Stimulated activated CD4-positive, alpha-beta T cell treated with anti-CD3 and anti-CD28 coated beads, Interleukin-12 subunit alpha, Interleukin-12 subunit beta, amount 100 ng/mL, for 48 hours (primary cell): ENCODE data around the gene PIEZO1.

ENCODE experiments used
- DNase-seq, 3 donors: peaks; one replicate each; pipeline ENCODE4 v3.0.0-alpha.2; 2020; ENCODE audit warnings: low read depth in 2 of 3, low spot score in 1 of 3

The PIEZO1 gene

GRCh38 chr16:88721815-88722755 is 62.9 kb downstream of the PIEZO1 start:
- DNase-seq = no peak

GRCh38 chr16:88721236-88721635 is 63.8 kb downstream of the PIEZO1 start:
- DNase-seq = no peak

- DNase-seq = no peak
These were observed 64.5 kb downstream of the PIEZO1 start for GRCh38 chr16:88720396-88720970.

- no peak for DNase-seq
These were observed 65.1 kb downstream of the PIEZO1 start for GRCh38 chr16:88719933-88720296.

GRCh38 chr16:88719267-88719932 is 65.6 kb downstream of the PIEZO1 start:
- no peak for DNase-seq

- no peak for DNase-seq
These were observed 66.8 kb downstream of the PIEZO1 start for GRCh38 chr16:88718178-88718577.

- DNase-seq = no peak
These were observed 68.4 kb downstream of the PIEZO1 start for GRCh38 chr16:88716601-88717001.

GRCh38 chr16:88716201-88716600 is 68.8 kb downstream of the PIEZO1 start:
- no peak for DNase-seq

DNA sequence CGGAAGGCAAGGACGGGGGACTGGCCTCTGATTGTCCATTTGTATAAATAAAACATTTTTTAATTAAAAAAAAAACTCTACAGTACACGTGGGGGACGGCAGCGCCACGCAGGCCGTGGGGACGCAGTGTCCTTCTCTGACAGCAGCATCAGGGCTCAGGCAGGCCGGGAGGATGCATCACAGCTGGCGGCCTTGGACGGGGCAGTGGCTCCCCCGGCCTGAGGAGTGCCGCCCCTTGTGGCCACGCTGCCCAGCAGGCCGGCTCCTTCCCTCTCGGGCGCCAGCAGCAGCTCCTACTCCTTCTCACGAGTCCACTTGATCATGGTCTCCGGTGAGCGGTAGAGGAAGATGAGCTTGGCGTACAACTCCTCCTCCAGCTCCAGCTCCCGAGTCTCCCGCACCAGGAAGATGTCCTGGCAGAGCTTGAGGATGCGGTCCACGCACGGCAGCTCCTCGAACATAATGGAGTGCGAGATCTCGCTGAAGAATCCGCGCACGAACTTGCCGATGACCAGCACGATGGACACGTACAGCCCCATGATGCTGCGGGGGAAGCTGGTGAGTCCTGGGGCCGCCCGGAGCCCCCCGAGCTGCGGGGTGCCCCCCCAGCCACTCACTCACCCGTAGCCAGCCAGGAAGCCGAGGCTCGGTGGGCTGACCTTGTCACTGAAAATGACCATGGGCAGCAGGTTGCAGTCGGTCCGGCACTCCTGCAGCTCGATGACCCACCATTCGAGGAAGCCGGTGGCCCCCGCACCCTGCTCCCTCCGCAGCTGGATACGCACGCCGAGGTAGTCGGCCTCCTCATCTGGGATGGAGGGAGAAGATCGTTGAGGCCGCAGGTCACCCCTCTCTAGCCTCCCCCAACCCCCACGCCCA is 69.5 kb downstream of the PIEZO1 start:
- no peak for DNase-seq

- DNase-seq = no peak
These were observed 70.4 kb downstream of the PIEZO1 start for GRCh38 chr16:88714420-88715302.

GRCh38 chr16:88713568-88714419 is 71.2 kb downstream of the PIEZO1 start:
- no peak for DNase-seq

GRCh38 chr16:88713054-88713453 is 72.0 kb downstream of the PIEZO1 start:
- DNase-seq = no peak

DNA sequence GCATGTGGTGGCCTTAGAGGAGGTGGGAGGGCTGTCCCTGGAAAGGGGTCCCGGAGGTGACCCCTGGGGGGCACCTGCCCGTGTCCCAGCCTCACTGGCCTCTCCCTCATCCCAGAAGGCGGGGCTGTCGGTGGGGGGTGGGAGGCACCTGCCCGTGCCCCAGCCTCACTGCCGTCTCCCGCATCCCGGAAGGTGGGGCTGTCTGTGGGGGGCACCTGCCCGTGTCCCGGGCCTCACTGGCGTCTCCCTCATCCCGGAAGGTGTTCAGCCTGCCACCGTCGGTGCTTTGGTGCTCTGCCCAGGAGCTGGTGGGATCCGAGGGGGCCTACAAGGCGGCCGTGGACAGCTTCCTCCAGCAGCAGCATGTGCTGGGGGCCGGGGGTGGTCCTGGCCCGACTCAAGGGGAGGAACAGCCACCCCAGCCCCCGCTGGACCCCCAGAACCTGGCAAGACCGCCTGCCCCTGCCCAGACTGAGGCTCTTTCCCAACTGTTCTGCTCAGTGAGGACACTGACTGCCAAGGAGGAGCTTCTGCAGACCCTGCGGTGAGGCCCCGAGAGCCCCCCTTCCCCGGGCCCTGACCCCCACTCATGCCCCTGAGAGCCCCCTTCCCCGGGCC is 72.5 kb downstream of the PIEZO1 start:
- no peak for DNase-seq

- no peak for DNase-seq
These were observed 73.2 kb downstream of the PIEZO1 start for GRCh38 chr16:88711750-88712340.

GRCh38 chr16:88710556-88710955 is 74.5 kb downstream of the PIEZO1 start:
- no peak for DNase-seq

DNA sequence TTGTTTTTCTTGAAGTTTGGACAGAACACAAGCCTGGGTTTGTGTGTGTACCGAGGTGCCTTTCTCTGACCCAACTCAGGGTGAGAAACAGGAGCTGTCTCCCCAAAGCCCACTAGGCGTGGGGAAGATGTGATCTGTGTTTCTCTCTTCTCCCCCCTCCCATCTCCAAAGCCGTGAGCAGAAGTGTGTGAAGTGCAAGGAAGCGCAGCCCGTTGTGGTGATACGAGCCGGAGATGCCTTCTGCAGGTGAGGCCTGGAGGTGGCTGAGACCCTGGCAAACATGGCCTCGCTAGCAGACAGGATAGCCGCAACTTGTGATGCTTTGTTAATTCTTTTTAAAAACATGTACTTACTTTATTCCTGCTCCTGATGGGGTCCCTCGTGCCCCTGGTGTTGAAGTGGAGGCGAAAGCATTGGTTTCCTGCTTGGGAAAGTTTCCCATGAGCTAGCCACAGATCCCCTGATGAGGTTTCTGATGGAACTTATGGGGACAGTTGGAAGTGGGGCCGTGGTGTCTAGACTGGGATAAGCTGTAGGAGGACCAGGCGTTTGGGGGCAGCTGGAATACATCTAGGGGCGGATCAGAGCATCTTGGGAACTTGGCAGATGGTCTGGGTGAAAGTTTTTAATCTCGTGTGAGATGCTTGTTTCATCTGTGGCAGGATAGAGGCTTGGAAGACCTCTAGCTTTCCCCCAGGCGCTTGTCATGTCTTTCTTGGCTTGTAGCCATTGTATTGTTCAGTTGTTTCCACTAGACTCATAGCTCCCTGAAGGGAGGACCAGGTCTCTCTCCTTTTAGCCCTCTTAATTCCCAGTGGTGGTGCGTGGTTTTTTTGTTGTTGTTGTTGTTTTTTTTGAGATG is 77.8 kb downstream of the PIEZO1 start:
- no peak for DNase-seq

- peak; percentile 85 to 92 (median 90) for DNase-seq
These were observed 78.6 kb downstream of the PIEZO1 start, which contains the start of the genes CTU2 and RNF166 for GRCh38 chr16:88706229-88706964. Gene CTU2 (plus strand): TSS chr16:88706503. CDS start chr16:88706531, 28 bp downstream. Gene RNF166 (minus strand): TSS chr16:88706408. CDS start chr16:88706325, 83 bp downstream.
